ENCODE measurements around the gene VRK3. TPM values are rescaled to one million over a fixed set of nuclear protein-coding genes. Genes with fewer than 3 reads are reported as not detected.

VRK3 gene
- total and polyA plus RNA-seq, 12 donors: 15.1 to 34.9 (median 23.6) TPM

GRCh38 chr19:49927526-49928264 is 97.5 kb downstream of the VRK3 start:
- Histone ChIP-seq H3K9me3 (no peaks in the 10 kb centered on the region), H3K4me1 (peaks cover 4 to 61% (median 24%) of the 10 kb centered on the region in 9 donors), H3K27ac (peak overlapping the region in 3 of 10 donors; percentile 94 to 96 (median 95)), H3K4me3 (peak overlapping the region in 6 of 10 donors; percentile 72 to 98 (median 90)), H3K27me3 (no peaks in the 10 kb centered on the region), H3K36me3 (peaks cover 0 to 59% (median 5%) of the 10 kb centered on the region in 9 donors)
- intact Hi-C loops (cut with DNase I): loop anchor here in 2 of 10 donors (2.0 to 5.0 kb wide), 2 partner anchors 45 to 51 kb away; partner anchors contain the start of genes AKT1S1 (in 1 of the 2) and TBC1D17 (in 1 of the 2)
- ATAC-seq (no peak), DNase-seq (no peak)
- WGBS, 2 donors: 80 to 82% methylated on average over 14 of the region's 14 CpGs
- TF ChIP-seq CTCF (IDR thresholded peaks at IDR 0.05): no peak

- H3K27ac ChIP-seq: no peak overlapping the region
- no peaks in the 10 kb centered on the region for H3K9me3 ChIP-seq
- H3K27me3 ChIP-seq: no peaks in the 10 kb centered on the region
- DNase-seq: no peak
- H3K36me3 ChIP-seq: peaks cover 0 to 69% (median 7%) of the 10 kb centered on the region in 9 donors
- peaks cover 4 to 73% (median 24%) of the 10 kb centered on the region in 9 donors for H3K4me1 ChIP-seq
- TF ChIP-seq CTCF (IDR thresholded peaks at IDR 0.05): no peak
- no peak for ATAC-seq
- H3K4me3 ChIP-seq: no peak overlapping the region
- WGBS, 2 donors: 87 to 91% methylated on average over 10 of the region's 10 CpGs
- intact Hi-C loops (cut with DNase I): loop anchor here in 1 of 10 donors (5.0 kb wide), 1 partner anchor 44 kb away; no protein-coding TSS in a partner anchor
Observed at GRCh38 chr19:49926515-49926914, 98.7 kb downstream of the VRK3 start.

Other genes with a start within 250 kb of the VRK3 start
- 10 to 100 TPM; 11.4 to 20.8 (median 14.4) TPM for gene FUZ, start 212.1 kb downstream of the VRK3 start, total RNA-seq
- 10 to 100 TPM; 16.4 to 24.1 TPM for gene FUZ, start 212.1 kb downstream of the VRK3 start, polyA plus RNA-seq
- 100 to 1,000 TPM in 1 of 10 donors, 10 to 100 TPM in 9; 39.7 to 110 (median 54.9) TPM for gene MED25, start 207.1 kb downstream of the VRK3 start, total RNA-seq
- gene MED25, start 207.1 kb downstream of the VRK3 start, polyA plus RNA-seq: 100 to 1,000 TPM in 1 of 2 donors, 10 to 100 TPM in 1; 39.5 to 149 TPM
- 100 to 1,000 TPM in 3 of 10 donors, 10 to 100 TPM in 7; 67.8 to 137 (median 90.0) TPM for gene PTOV1, start 174.2 kb downstream of the VRK3 start, total RNA-seq
- 100 to 1,000 TPM; 107 to 220 TPM for gene PTOV1, start 174.2 kb downstream of the VRK3 start, polyA plus RNA-seq
- 10 to 100 TPM; 24.0 to 43.9 (median 34.6) TPM for gene PNKP, start 157.8 kb downstream of the VRK3 start, total RNA-seq
- 10 to 100 TPM; 31.8 to 91.7 TPM for gene PNKP, start 157.8 kb downstream of the VRK3 start, polyA plus RNA-seq
- 10 to 100 TPM; 26.0 to 51.9 (median 32.4) TPM for gene AKT1S1, start 148.0 kb downstream of the VRK3 start, total RNA-seq
- gene AKT1S1, start 148.0 kb downstream of the VRK3 start, polyA plus RNA-seq: 10 to 100 TPM; 42.6 to 48.1 TPM
- gene TBC1D17, start 147.7 kb downstream of the VRK3 start, total RNA-seq: 10 to 100 TPM; 40.6 to 57.9 (median 50.6) TPM
- 10 to 100 TPM; 30.4 to 41.7 TPM for gene TBC1D17, start 147.7 kb downstream of the VRK3 start, polyA plus RNA-seq
- gene IL4I1, start 128.5 kb downstream of the VRK3 start, total RNA-seq: 10 to 100 TPM in 1 of 10 donors, under 1 TPM in 7, not detected in 2; 0.26 to 26.9 (median 0.60) TPM
- gene IL4I1, start 128.5 kb downstream of the VRK3 start, polyA plus RNA-seq: under 1 TPM in 1 of 2 donors, not detected in 1; 0.33 TPM
- 10 to 100 TPM in 3 of 10 donors, 1 to 10 TPM in 7; 6.4 to 33.8 (median 9.7) TPM for gene ATF5, start 96.2 kb downstream of the VRK3 start, total RNA-seq
- 10 to 100 TPM; 14.1 to 22.0 TPM for gene ATF5, start 96.2 kb downstream of the VRK3 start, polyA plus RNA-seq
- gene NUP62, start 95.9 kb downstream of the VRK3 start, total RNA-seq: 10 to 100 TPM; 23.1 to 48.1 (median 32.7) TPM
- 10 to 100 TPM; 13.2 to 19.7 TPM for gene NUP62, start 95.9 kb downstream of the VRK3 start, polyA plus RNA-seq
- 1 to 10 TPM in 1 of 10 donors, under 1 TPM in 8, not detected in 1; 0.11 to 1.1 (median 0.42) TPM for gene SIGLEC11, start 64.2 kb downstream of the VRK3 start, total RNA-seq
- gene SIGLEC11, start 64.2 kb downstream of the VRK3 start, polyA plus RNA-seq: 1 to 10 TPM in 1 of 2 donors, under 1 TPM in 1; 0.20 to 1.7 TPM
- 1 to 10 TPM; 1.8 to 4.2 (median 3.3) TPM for gene ZNF473, start 633 bp upstream of the VRK3 start, total RNA-seq
- 1 to 10 TPM; 1.5 to 1.8 TPM for gene ZNF473, start 633 bp upstream of the VRK3 start, polyA plus RNA-seq
- gene IZUMO2, start 137.9 kb upstream of the VRK3 start, total RNA-seq: not detected
- not detected for gene IZUMO2, start 137.9 kb upstream of the VRK3 start, polyA plus RNA-seq
- gene MYH14, start 178.2 kb upstream of the VRK3 start, total RNA-seq: 100 to 1,000 TPM in 5 of 10 donors, 10 to 100 TPM in 5; 82.2 to 124 (median 102) TPM
- 100 to 1,000 TPM in 1 of 2 donors, 10 to 100 TPM in 1; 29.3 to 149 TPM for gene MYH14, start 178.2 kb upstream of the VRK3 start, polyA plus RNA-seq